ENCODE data around the gene PROP1.

DNA sequence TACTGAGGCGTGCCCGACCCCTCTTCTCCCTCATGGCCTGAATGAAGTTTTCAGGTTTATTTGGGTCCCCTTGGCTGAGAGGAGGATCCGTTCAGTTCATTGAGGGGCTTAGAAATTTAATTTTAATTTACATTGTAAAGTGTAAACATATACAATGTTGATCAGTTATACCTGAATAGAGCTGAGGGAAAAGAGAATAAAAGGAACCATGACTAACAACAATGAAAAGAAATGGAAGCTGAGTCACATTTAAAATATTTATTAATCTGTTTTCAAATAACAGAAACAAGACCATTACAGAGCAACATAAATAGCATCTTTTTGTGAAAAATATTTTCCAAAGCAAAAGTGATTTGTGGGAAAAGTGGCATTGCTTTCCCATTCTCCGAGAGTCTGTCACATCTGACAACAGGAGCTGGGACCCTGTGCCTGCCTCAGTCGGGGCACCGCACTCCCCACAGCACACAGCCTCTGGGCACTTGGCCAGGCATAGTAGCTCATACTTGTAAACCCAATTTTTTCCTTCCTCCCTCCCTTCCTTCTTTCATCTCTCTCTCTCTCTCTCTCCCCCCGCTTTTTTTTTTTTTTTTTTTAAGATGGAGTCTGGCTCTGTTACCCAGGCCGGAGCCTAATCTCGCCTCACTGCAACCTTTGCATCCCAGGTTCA is 28.7 kb downstream of the PROP1 start:
- TF ChIP-seq, protein P1, sequence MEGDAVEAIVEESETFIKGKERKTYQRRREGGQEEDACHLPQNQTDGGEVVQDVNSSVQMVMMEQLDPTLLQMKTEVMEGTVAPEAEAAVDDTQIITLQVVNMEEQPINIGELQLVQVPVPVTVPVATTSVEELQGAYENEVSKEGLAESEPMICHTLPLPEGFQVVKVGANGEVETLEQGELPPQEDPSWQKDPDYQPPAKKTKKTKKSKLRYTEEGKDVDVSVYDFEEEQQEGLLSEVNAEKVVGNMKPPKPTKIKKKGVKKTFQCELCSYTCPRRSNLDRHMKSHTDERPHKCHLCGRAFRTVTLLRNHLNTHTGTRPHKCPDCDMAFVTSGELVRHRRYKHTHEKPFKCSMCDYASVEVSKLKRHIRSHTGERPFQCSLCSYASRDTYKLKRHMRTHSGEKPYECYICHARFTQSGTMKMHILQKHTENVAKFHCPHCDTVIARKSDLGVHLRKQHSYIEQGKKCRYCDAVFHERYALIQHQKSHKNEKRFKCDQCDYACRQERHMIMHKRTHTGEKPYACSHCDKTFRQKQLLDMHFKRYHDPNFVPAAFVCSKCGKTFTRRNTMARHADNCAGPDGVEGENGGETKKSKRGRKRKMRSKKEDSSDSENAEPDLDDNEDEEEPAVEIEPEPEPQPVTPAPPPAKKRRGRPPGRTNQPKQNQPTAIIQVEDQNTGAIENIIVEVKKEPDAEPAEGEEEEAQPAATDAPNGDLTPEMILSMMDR (IDR thresholded peaks at IDR 0.05) = no peak
- TF ChIP-seq POLR2A (IDR thresholded peaks at IDR 0.05) = no peak
- TF ChIP-seq EP300 (IDR thresholded peaks at IDR 0.05) = no peak
